Umbilical cord (tissue), 2 donors: ENCODE measurements around the gene B4GALT1. TPM values are rescaled to one million over a fixed set of nuclear protein-coding genes. Genes with fewer than 3 reads are reported as not detected.
"Not testable (repeated sequence)": the region's sequence is repeated elsewhere in the genome, so short reads cannot be mapped to it uniquely, and the experiment has no call there.

ENCODE experiments used
- DNase-seq: peaks from one replicate; pipeline ENCODE4 v3.0.0-alpha.2; 2015; ENCODE audit warnings: low spot score
- total RNA-seq: library from RNA; depleted of rRNA; stranded (reverse); fragments of >200 nt; gene quantifications from one replicate; pipeline ENCODE4 v1.2.3, GENCODE V29; 2014; ENCODE audit warnings: low replicate concordance; ENCODE audit not compliant: insufficient read depth

The B4GALT1 gene
- total RNA-seq, 1 donor from 2014 or later: 32.5 TPM

GRCh38 chr9:33162721-33163311 lies 4.3 kb downstream of the B4GALT1 start:
- DNase-seq: no peak

GRCh38 chr9:33161589-33162132 lies 5.5 kb downstream of the B4GALT1 start:
- DNase-seq: peak; percentile 70

GRCh38 chr9:33161011-33161588 lies 6.0 kb downstream of the B4GALT1 start:
- DNase-seq: peak; percentile 98

- not testable (repeated sequence) for DNase-seq
Measured at GRCh38 chr9:33160446-33160845, 6.7 kb downstream of the B4GALT1 start.

GRCh38 chr9:33159777-33160127 lies 7.4 kb downstream of the B4GALT1 start:
- DNase-seq: peak; percentile 63

- peak; percentile 84 for DNase-seq
Measured at GRCh38 chr9:33158843-33159776, 8.0 kb downstream of the B4GALT1 start.

GRCh38 chr9:33157960-33158842 lies 8.9 kb downstream of the B4GALT1 start:
- peak; percentile 44 for DNase-seq

- DNase-seq: no peak
Measured at GRCh38 chr9:33155393-33155792, 11.7 kb downstream of the B4GALT1 start.

- no peak for DNase-seq
Measured at GRCh38 chr9:33154371-33154770, 12.8 kb downstream of the B4GALT1 start.

- DNase-seq: no peak
Measured at GRCh38 chr9:33153666-33154065, 13.5 kb downstream of the B4GALT1 start.

- no peak for DNase-seq
Measured at GRCh38 chr9:33153001-33153400, 14.1 kb downstream of the B4GALT1 start.

- DNase-seq: peak; percentile 38
Measured at GRCh38 chr9:33151601-33152000, 15.5 kb downstream of the B4GALT1 start.

GRCh38 chr9:33151007-33151557 lies 16.1 kb downstream of the B4GALT1 start:
- peak; percentile 97 for DNase-seq

- no peak for DNase-seq
Measured at GRCh38 chr9:33148367-33149014, 18.6 kb downstream of the B4GALT1 start.

GRCh38 chr9:33147416-33148169 lies 19.5 kb downstream of the B4GALT1 start:
- no peak for DNase-seq

GRCh38 chr9:33146298-33146697 lies 20.8 kb downstream of the B4GALT1 start:
- DNase-seq: no peak

- DNase-seq: no peak
Measured at GRCh38 chr9:33144551-33144950, 22.6 kb downstream of the B4GALT1 start.

GRCh38 chr9:33143241-33143661 lies 23.9 kb downstream of the B4GALT1 start:
- peak; percentile 47 for DNase-seq

GRCh38 chr9:33142535-33142934 lies 24.6 kb downstream of the B4GALT1 start:
- no peak for DNase-seq
